HEK293 (cell line): Measurements from ENCODE around the gene TMEM92.

Experiments used
- CTCF ChIA-PET: fragments of 350-600 bp; formaldehyde crosslinking; extraction: SDS; loops from one replicate; lab custom pipeline; 2021; ENCODE audit warnings: antibody characterized with exemption; lab: Yijun Ruan, JAX
- POLR2A ChIA-PET: fragments of 300-600 bp; formaldehyde crosslinking; extraction: SDS; loops from one replicate; lab custom pipeline; 2020; ENCODE audit warnings: antibody characterized with exemption, inconsistent platforms; lab: Yijun Ruan, JAX
- H3K27ac ChIP-seq: fragments of 200-500 bp; sonication (Bioruptor generic); 2 replicates; pipeline ENCODE4 v1.5.1; 2014; ENCODE audit warnings: low read depth, low read length, control low read depth, inconsistent platforms; ENCODE audit errors: extremely low read depth
- H3K36me3 ChIP-seq, 2 experiments: fragments of 200-500 bp in 1 of 2; sonication (Bioruptor generic) in 1 of 2; 1 replicate in 1 of 2; 2 replicates in 1 of 2; pipeline ENCODE4 v1.5.1; 2014 to 2017; ENCODE audit warnings: inconsistent platforms in 2 of 2, low read length in 2 of 2; ENCODE audit not compliant: control insufficient read depth in 2 of 2, insufficient read depth in 1 of 2
- H3K4me1 ChIP-seq: fragments of 200-500 bp; sonication (Bioruptor generic); 2 replicates; pipeline ENCODE4 v1.5.1; 2014; ENCODE audit warnings: mild to moderate bottlenecking, low read length, inconsistent platforms; ENCODE audit not compliant: control insufficient read depth, insufficient read depth
- H3K4me3 ChIP-seq: 2 replicates; pipeline ENCODE4 v1.5.1; 2011; ENCODE audit warnings: low read depth, mild to moderate bottlenecking, control low read depth, low read length, moderate library complexity
- H3K9me3 ChIP-seq: fragments of 200-500 bp; sonication (Bioruptor generic); 2 replicates; pipeline ENCODE4 v1.5.1; 2014; ENCODE audit warnings: low read depth, low read length, inconsistent platforms; ENCODE audit not compliant: control insufficient read depth, insufficient read depth
- FEZF1 ChIP-seq: fragments of 450-650 bp; formaldehyde crosslinking; IDR thresholded peaks from 2 replicates; pipeline ENCODE4 v1.5.1; 2016; ENCODE audit warnings: missing biosample characterization, missing genetic modification characterization
- GLIS1 ChIP-seq: fragments of 450-650 bp; formaldehyde crosslinking; IDR thresholded peaks from 2 replicates; pipeline ENCODE4 v1.5.1; 2016; ENCODE audit warnings: missing biosample characterization, missing genetic modification characterization
- ZBTB17 ChIP-seq: fragments of 450-650 bp; formaldehyde crosslinking; IDR thresholded peaks from 2 replicates; pipeline ENCODE4 v1.5.1; 2016; ENCODE audit warnings: missing biosample characterization, missing genetic modification characterization
- ZFP69B ChIP-seq: fragments of 450-650 bp; formaldehyde crosslinking; IDR thresholded peaks from 2 replicates; pipeline ENCODE4 v1.5.1; 2016; ENCODE audit warnings: missing biosample characterization, missing genetic modification characterization
- ZNF132 ChIP-seq: fragments of 450-650 bp; formaldehyde crosslinking; IDR thresholded peaks from 2 replicates; pipeline ENCODE4 v1.5.1; 2017; ENCODE audit warnings: missing biosample characterization, missing genetic modification characterization, borderline replicate concordance
- ZNF184 ChIP-seq: fragments of 450-650 bp; IDR thresholded peaks from 2 replicates; pipeline ENCODE4 v1.5.1; 2018; ENCODE audit warnings: missing biosample characterization, mild to moderate bottlenecking, missing genetic modification characterization
- ZNF302 ChIP-seq: fragments of 450-650 bp; formaldehyde crosslinking; IDR thresholded peaks from 2 replicates; pipeline ENCODE4 v1.5.1; 2016; ENCODE audit warnings: missing biosample characterization, missing genetic modification characterization, low read depth
- ZNF341 ChIP-seq: fragments of 450-650 bp; formaldehyde crosslinking; IDR thresholded peaks from 2 replicates; pipeline ENCODE4; 2016; ENCODE audit warnings: low read depth, missing biosample characterization, missing genetic modification characterization
- ZNF518A ChIP-seq: fragments of 450-650 bp; formaldehyde crosslinking; conservative IDR thresholded peaks from 2 replicates; pipeline ENCODE4 v1.5.1; 2016; ENCODE audit warnings: low read depth, missing biosample characterization, missing genetic modification characterization
- ZNF621 ChIP-seq: fragments of 450-650 bp; formaldehyde crosslinking; IDR thresholded peaks from 2 replicates; pipeline ENCODE4 v1.5.1; 2017; ENCODE audit warnings: missing biosample characterization, missing genetic modification characterization
- ZNF626 ChIP-seq: fragments of 450-650 bp; sonication (Bioruptor Pico); formaldehyde crosslinking; IDR thresholded peaks from 2 replicates; pipeline ENCODE4 v1.5.1; 2018; ENCODE audit warnings: missing biosample characterization, missing genetic modification characterization, inconsistent platforms
- ZNF639 ChIP-seq: fragments of 450-650 bp; formaldehyde crosslinking; IDR thresholded peaks from 2 replicates; pipeline ENCODE4 v1.5.1; 2016; ENCODE audit warnings: missing biosample characterization, missing genetic modification characterization
- ZNF677 ChIP-seq: fragments of 450-650 bp; IDR thresholded peaks from 2 replicates; pipeline ENCODE4 v1.5.0; 2018; ENCODE audit warnings: missing biosample characterization, mild to moderate bottlenecking, missing genetic modification characterization, moderate library complexity
- ZNF704 ChIP-seq: fragments of 450-650 bp; formaldehyde crosslinking; IDR thresholded peaks from 2 replicates; pipeline ENCODE4 v1.5.1; 2016; ENCODE audit warnings: missing biosample characterization, missing genetic modification characterization
- ZNF768 ChIP-seq: fragments of 450-650 bp; formaldehyde crosslinking; IDR thresholded peaks from 2 replicates; pipeline ENCODE4 v1.5.1; 2018; ENCODE audit warnings: missing biosample characterization, mild to moderate bottlenecking, missing genetic modification characterization
- ZNF785 ChIP-seq: fragments of 450-650 bp; formaldehyde crosslinking; IDR thresholded peaks from 2 replicates; pipeline ENCODE4 v1.5.1; 2016; ENCODE audit warnings: missing biosample characterization, missing genetic modification characterization
- TF ChIP-seq, protein P1 (sequence below): fragments of 450-650 bp; formaldehyde crosslinking; IDR thresholded peaks from 2 replicates; pipeline ENCODE4 v1.5.1; 2016; ENCODE audit warnings: missing biosample characterization, missing genetic modification characterization

TMEM92 gene

GRCh38 chr17:50289991-50290702 lies 15.9 kb downstream of the TMEM92 start (continued):
- peak; percentile 38; the same call in 1 of the 2 replicates for TF ChIP-seq ZNF518A (tag by site-specific recombination)

DNA sequence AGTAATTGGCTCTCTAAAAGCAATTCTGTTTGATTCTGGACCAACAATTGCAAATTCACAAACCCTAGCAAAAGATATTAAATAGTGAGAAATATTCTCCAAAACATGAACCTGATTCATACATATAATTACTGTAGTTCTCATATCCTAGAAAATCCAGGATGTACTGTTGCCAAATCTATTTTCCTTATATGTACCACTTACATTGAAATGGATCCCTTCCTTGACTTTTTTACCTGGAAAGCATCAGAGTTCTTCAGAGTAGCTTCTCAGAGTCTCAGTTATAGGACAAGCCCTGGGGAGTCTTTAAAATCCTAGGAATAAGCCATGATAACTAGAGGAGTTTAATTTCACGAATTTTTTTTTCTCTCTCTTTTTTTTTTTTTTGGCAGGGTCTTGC lies 16.7 kb downstream of the TMEM92 start:
- Histone ChIP-seq H3K4me1 (peaks cover 5% of the 10 kb centered on the region; the same call in 1 of the 2 replicates), H3K4me3 (no peak overlapping the region), H3K36me3 (no peaks in the 10 kb centered on the region), H3K9me3 (no peaks in the 10 kb centered on the region), H3K27ac (no peak overlapping the region)
- ChIA-PET CTCF (interaction anchor here (0.6 to 14.8 kb wide), 5 partner anchors 17 to 197 kb away, joined by 4 to 308 read pairs (median 8); partner anchors contain the start of genes COL1A1 and TMEM92), POLR2A (no interaction called here)
- TF ChIP-seq ZNF621 (tag by site-specific recombination) (no peak), ZNF639 (tag by site-specific recombination) (no peak), FEZF1 (no peak), ZBTB17 (no peak), ZNF785 (no peak), ZFP69B (tag by site-specific recombination) (no peak), ZNF184 (tag by site-specific recombination) (no peak), ZNF626 (tag by site-specific recombination) (no peak), ZNF132 (tag by site-specific recombination) (no peak), ZNF302 (tag by site-specific recombination) (no peak), ZNF677 (no peak), ZNF341 (no peak)
- TF ChIP-seq, protein P1, sequence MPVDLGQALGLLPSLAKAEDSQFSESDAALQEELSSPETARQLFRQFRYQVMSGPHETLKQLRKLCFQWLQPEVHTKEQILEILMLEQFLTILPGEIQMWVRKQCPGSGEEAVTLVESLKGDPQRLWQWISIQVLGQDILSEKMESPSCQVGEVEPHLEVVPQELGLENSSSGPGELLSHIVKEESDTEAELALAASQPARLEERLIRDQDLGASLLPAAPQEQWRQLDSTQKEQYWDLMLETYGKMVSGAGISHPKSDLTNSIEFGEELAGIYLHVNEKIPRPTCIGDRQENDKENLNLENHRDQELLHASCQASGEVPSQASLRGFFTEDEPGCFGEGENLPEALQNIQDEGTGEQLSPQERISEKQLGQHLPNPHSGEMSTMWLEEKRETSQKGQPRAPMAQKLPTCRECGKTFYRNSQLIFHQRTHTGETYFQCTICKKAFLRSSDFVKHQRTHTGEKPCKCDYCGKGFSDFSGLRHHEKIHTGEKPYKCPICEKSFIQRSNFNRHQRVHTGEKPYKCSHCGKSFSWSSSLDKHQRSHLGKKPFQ (tag by site-specific recombination), result no peak

DNA sequence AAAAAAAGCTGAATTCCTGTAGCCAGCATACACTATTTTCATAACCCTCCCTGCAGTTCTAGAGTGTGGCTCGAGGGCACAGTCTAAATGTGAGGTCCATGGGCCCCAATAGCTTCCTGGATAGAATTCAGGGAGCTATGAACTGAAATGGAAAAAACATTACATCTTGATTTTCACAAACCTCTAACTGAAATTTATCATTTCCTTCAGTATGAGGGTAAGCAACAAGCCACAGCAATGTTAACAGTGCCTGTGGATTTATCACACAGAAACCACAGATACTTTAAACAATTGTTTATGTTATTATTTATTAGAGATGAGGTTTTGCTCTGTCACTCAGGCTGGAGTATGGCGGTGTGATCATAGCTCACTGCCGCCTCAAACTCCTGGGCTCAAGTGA lies 18.2 kb downstream of the TMEM92 start:
- Histone ChIP-seq H3K4me3 (no peak overlapping the region), H3K27ac (no peak overlapping the region)
- no peak for TF ChIP-seq GLIS1 (tag by site-specific recombination)
- TF ChIP-seq ZNF341, result no peak
- TF ChIP-seq ZNF704 (tag by site-specific recombination), result no peak
- TF ChIP-seq ZNF768 (tag by site-specific recombination), result no peak
- TF ChIP-seq, all 188 proteins: peak for 0
- Histone ChIP-seq H3K36me3 (no peaks in the 10 kb centered on the region), H3K4me1 (no peaks in the 10 kb centered on the region), H3K9me3 (no peaks in the 10 kb centered on the region)
- CTCF ChIA-PET, result interaction anchor here (0.8 to 14.8 kb wide), 9 partner anchors 19 to 296 kb away, joined by 3 to 308 read pairs (median 5); partner anchors contain the start of genes COL1A1, PDK2, SGCA and TMEM92
- POLR2A ChIA-PET, result no interaction called here
